GM18498 (cell line): ENCODE measurements around the gene PSMA1.
"Not testable (repeated sequence)": the region's sequence is repeated elsewhere in the genome, so short reads cannot be mapped to it uniquely, and the experiment has no call there.

Experiments
- ATAC-seq: cut with Tn5 transposase; IDR thresholded peaks from one replicate; pipeline ENCODE4 v1.9.1; 2021; ENCODE audit warnings: mild to moderate bottlenecking, moderate library complexity; ENCODE audit not compliant: unreplicated experiment

The PSMA1 gene

GRCh38 chr11:14519917-14520746, at the start of gene PSMA1:
TSS of gene PSMA1 (minus strand) at chr11:14520386. CDS start at chr11:14520299, 87 bp downstream.
- ATAC-seq = peak; percentile 93

GRCh38 chr11:14569516-14569915, 49.3 kb upstream of the PSMA1 start:
- not testable (repeated sequence) for ATAC-seq

- no peak for ATAC-seq
These were observed 47.0 kb upstream of the PSMA1 start for GRCh38 chr11:14567064-14567651.

GRCh38 chr11:14566331-14567063, 46.3 kb upstream of the PSMA1 start:
- no peak for ATAC-seq

GRCh38 chr11:14565845-14566244, 45.7 kb upstream of the PSMA1 start:
- ATAC-seq = no peak

GRCh38 chr11:14555818-14556217, 35.6 kb upstream of the PSMA1 start:
- no peak for ATAC-seq

GRCh38 chr11:14554959-14555358, 34.8 kb upstream of the PSMA1 start:
- ATAC-seq = no peak

- ATAC-seq = no peak
These were observed 31.9 kb upstream of the PSMA1 start for GRCh38 chr11:14552089-14552488.

- ATAC-seq = no peak
These were observed 31.2 kb upstream of the PSMA1 start for GRCh38 chr11:14551380-14551779.

GRCh38 chr11:14549891-14550290, 29.7 kb upstream of the PSMA1 start:
- no peak for ATAC-seq

- ATAC-seq = no peak
These were observed 27.3 kb upstream of the PSMA1 start for GRCh38 chr11:14547440-14547839.

GRCh38 chr11:14546672-14547071, 26.5 kb upstream of the PSMA1 start:
- ATAC-seq = no peak

GRCh38 chr11:14544611-14545010, 24.4 kb upstream of the PSMA1 start:
- peak; percentile 80 for ATAC-seq

GRCh38 chr11:14543260-14543659, 23.1 kb upstream of the PSMA1 start:
- no peak for ATAC-seq

GRCh38 chr11:14542324-14542723, 22.1 kb upstream of the PSMA1 start:
- ATAC-seq = no peak

- ATAC-seq = no peak
These were observed 21.2 kb upstream of the PSMA1 start for GRCh38 chr11:14541192-14541947.

GRCh38 chr11:14539982-14540421, 19.8 kb upstream of the PSMA1 start:
- no peak for ATAC-seq

GRCh38 chr11:14538926-14539554, 18.9 kb upstream of the PSMA1 start:
- no peak for ATAC-seq

GRCh38 chr11:14538271-14538925, 18.2 kb upstream of the PSMA1 start:
- no peak for ATAC-seq

- ATAC-seq = peak; percentile 80
These were observed 17.0 kb upstream of the PSMA1 start for GRCh38 chr11:14537134-14537599.
